ENCODE measurements around the gene TTC19.
A peak's percentile ranks its signal among the peaks of the same experiment; 100 is the strongest.
"Not testable (repeated sequence)": the region's sequence is repeated elsewhere in the genome, so short reads cannot be mapped to it uniquely, and the experiment has no call there.

Gene TTC19

GRCh38 chr17:15972497-15972951 is 27.1 kb upstream of the TTC19 start:
- no peak for DNase-seq (ENCODE audit: low read depth in 2 of 2)

- DNase-seq (ENCODE audit: low read depth in 2 of 2): no peak
Measured at GRCh38 chr17:15973016-15973415, 26.6 kb upstream of the TTC19 start.

GRCh38 chr17:15973834-15974233 is 25.8 kb upstream of the TTC19 start:
- no peak for DNase-seq (ENCODE audit: low read depth in 2 of 2)

- no peak for DNase-seq (ENCODE audit: low read depth in 2 of 2)
Measured at GRCh38 chr17:15977894-15978293, 21.7 kb upstream of the TTC19 start.

GRCh38 chr17:15978606-15979005 is 21.0 kb upstream of the TTC19 start:
- DNase-seq (ENCODE audit: low read depth in 2 of 2): no peak

GRCh38 chr17:15979013-15979412 is 20.6 kb upstream of the TTC19 start:
- DNase-seq (ENCODE audit: low read depth in 2 of 2): not testable (repeated sequence)

- peak; percentile 24 to 27 for DNase-seq (ENCODE audit: low read depth in 2 of 2)
Measured at GRCh38 chr17:15981208-15981607, 18.4 kb upstream of the TTC19 start.

GRCh38 chr17:15981646-15982580 is 17.7 kb upstream of the TTC19 start:
- DNase-seq (ENCODE audit: low read depth in 2 of 2): no peak

- DNase-seq (ENCODE audit: low read depth in 2 of 2): no peak
Measured at GRCh38 chr17:15996322-15996721, 3.3 kb upstream of the TTC19 start.

- DNase-seq (ENCODE audit: low read depth in 2 of 2): no peak
Measured at GRCh38 chr17:15998031-15998562, 1.5 kb upstream of the TTC19 start.

- DNase-seq (ENCODE audit: low read depth in 2 of 2): peak in 1 of 2 donors; percentile 25
Measured at GRCh38 chr17:15999974-16000827, 577 bp downstream of the TTC19 start.

GRCh38 chr17:16001226-16001897 is 1.7 kb downstream of the TTC19 start:
- no peak for DNase-seq (ENCODE audit: low read depth in 2 of 2)

- no peak for DNase-seq (ENCODE audit: low read depth in 2 of 2)
Measured at GRCh38 chr17:16002708-16003260, 3.2 kb downstream of the TTC19 start.

GRCh38 chr17:16003841-16004240 is 4.2 kb downstream of the TTC19 start:
- DNase-seq (ENCODE audit: low read depth in 2 of 2): no peak

- DNase-seq (ENCODE audit: low read depth in 2 of 2): no peak
Measured at GRCh38 chr17:16005636-16006035, 6.0 kb downstream of the TTC19 start.

- DNase-seq (ENCODE audit: low read depth in 2 of 2): no peak
Measured at GRCh38 chr17:16007439-16007838, 7.8 kb downstream of the TTC19 start.

- DNase-seq (ENCODE audit: low read depth in 2 of 2): no peak
Measured at GRCh38 chr17:16013943-16014407, 14.4 kb downstream of the TTC19 start.

GRCh38 chr17:16019347-16019746 is 19.7 kb downstream of the TTC19 start:
- no peak for DNase-seq (ENCODE audit: low read depth in 2 of 2)

GRCh38 chr17:16023881-16024280 is 24.3 kb downstream of the TTC19 start:
- no peak for DNase-seq (ENCODE audit: low read depth in 2 of 2)

GRCh38 chr17:16025202-16025601 is 25.6 kb downstream of the TTC19 start:
- no peak for DNase-seq (ENCODE audit: low read depth in 2 of 2)

- DNase-seq (ENCODE audit: low read depth in 2 of 2): no peak
Measured at GRCh38 chr17:16026895-16027294, 27.3 kb downstream of the TTC19 start.
